Parathyroid adenoma (tissue), 2 donors: Measurements from ENCODE around the gene GNPAT.

Source experiments
- H2AFZ ChIP-seq: fragments of 300-600 bp; sonication (generic); one replicate; pipeline ENCODE4 v1.7.0; 2017; ENCODE audit warnings: antibody characterized with exemption, mild to moderate bottlenecking
- H3K27ac ChIP-seq: fragments of 300-600 bp; sonication (generic); one replicate; pipeline ENCODE4 v1.7.0; 2017
- H3K27me3 ChIP-seq: fragments of 300-600 bp; sonication (generic); one replicate; pipeline ENCODE4 v1.7.0; 2017; ENCODE audit warnings: low read length; ENCODE audit not compliant: control insufficient read depth, insufficient read depth
- H3K36me3 ChIP-seq: fragments of 300-600 bp; sonication (generic); one replicate; pipeline ENCODE4 v1.7.0; 2017; ENCODE audit warnings: low read length; ENCODE audit not compliant: control insufficient read depth, insufficient read depth
- H3K4me1 ChIP-seq: fragments of 300-600 bp; sonication (generic); one replicate; pipeline ENCODE4 v1.7.0; 2017; ENCODE audit warnings: control low read depth
- H3K4me2 ChIP-seq: fragments of 300-600 bp; sonication (generic); one replicate; pipeline ENCODE4 v1.7.0; 2017; ENCODE audit warnings: low read length
- H3K4me3 ChIP-seq: fragments of 300-600 bp; sonication (generic); one replicate; pipeline ENCODE4 v1.7.0; 2017; ENCODE audit warnings: low read depth, low read length
- H3K79me2 ChIP-seq: fragments of 300-600 bp; sonication (generic); one replicate; pipeline ENCODE4 v1.7.0; 2017; ENCODE audit warnings: control low read depth
- H3K9ac ChIP-seq: fragments of 300-600 bp; sonication (generic); one replicate; pipeline ENCODE4 v1.7.0; 2017; ENCODE audit warnings: mild to moderate bottlenecking
- H3K9me3 ChIP-seq: fragments of 300-600 bp; sonication (generic); one replicate; pipeline ENCODE4 v1.7.0; 2017; ENCODE audit warnings: low read length; ENCODE audit not compliant: control insufficient read depth
- CTCF ChIP-seq: fragments of 300-600 bp; sonication (generic); IDR thresholded peaks from one replicate; pipeline ENCODE4 v1.7.0; 2017; ENCODE audit warnings: antibody characterized with exemption, mild to moderate bottlenecking
- donor health status: primary hyperparathyroidism.

GNPAT gene

GRCh38 chr1:231235526-231236207 is 5.3 kb upstream of the GNPAT start:
- Histone ChIP-seq H3K9me3 (no peaks in the 10 kb centered on the region), H3K36me3 (no peaks in the 10 kb centered on the region), H2AFZ (no peak overlapping the region), H3K9ac (no peak overlapping the region), H3K4me3 (no peak overlapping the region), H3K27ac (no peak overlapping the region), H3K79me2 (peaks cover 8% of the 10 kb centered on the region), H3K4me2 (no peak overlapping the region), H3K4me1 (peaks cover 4% of the 10 kb centered on the region), H3K27me3 (no peaks in the 10 kb centered on the region)
- TF ChIP-seq CTCF = no peak

GRCh38 chr1:231236208-231236591 is 4.8 kb upstream of the GNPAT start:
- Histone ChIP-seq H3K4me3 (no peak overlapping the region), H3K36me3 (no peaks in the 10 kb centered on the region), H3K4me1 (peaks cover 4% of the 10 kb centered on the region), H3K27me3 (no peaks in the 10 kb centered on the region), H3K27ac (no peak overlapping the region), H3K79me2 (peaks cover 8% of the 10 kb centered on the region), H3K9me3 (no peaks in the 10 kb centered on the region), H3K4me2 (no peak overlapping the region), H3K9ac (no peak overlapping the region), H2AFZ (no peak overlapping the region)
- TF ChIP-seq CTCF = no peak

GRCh38 chr1:231236938-231237337 is 4.1 kb upstream of the GNPAT start:
- Histone ChIP-seq H3K9ac (no peak overlapping the region), H3K4me2 (no peak overlapping the region), H3K27me3 (no peaks in the 10 kb centered on the region), H3K4me3 (no peak overlapping the region), H3K4me1 (peaks cover 4% of the 10 kb centered on the region), H3K9me3 (no peaks in the 10 kb centered on the region), H3K36me3 (no peaks in the 10 kb centered on the region), H2AFZ (no peak overlapping the region), H3K27ac (no peak overlapping the region), H3K79me2 (peaks cover 8% of the 10 kb centered on the region)
- TF ChIP-seq CTCF = no peak

GRCh38 chr1:231238298-231238697 is 2.7 kb upstream of the GNPAT start:
- no peaks in the 10 kb centered on the region for H3K36me3 ChIP-seq
- no peaks in the 10 kb centered on the region for H3K27me3 ChIP-seq
- H3K9me3 ChIP-seq = no peaks in the 10 kb centered on the region
- H3K27ac ChIP-seq = no peak overlapping the region
- no peak overlapping the region for H3K4me2 ChIP-seq
- peaks cover 14% of the 10 kb centered on the region for H3K79me2 ChIP-seq
- no peak for TF ChIP-seq CTCF
- no peak overlapping the region for H3K9ac ChIP-seq
- no peak overlapping the region for H2AFZ ChIP-seq
- no peak overlapping the region for H3K4me3 ChIP-seq
- peaks cover 4% of the 10 kb centered on the region for H3K4me1 ChIP-seq

- Histone ChIP-seq H2AFZ (peak overlapping the region; percentile 62), H3K9me3 (no peaks in the 10 kb centered on the region), H3K79me2 (peaks cover 11% of the 10 kb centered on the region), H3K4me2 (peak overlapping the region; percentile 66), H3K27me3 (no peaks in the 10 kb centered on the region), H3K9ac (no peak overlapping the region), H3K27ac (peak overlapping the region; percentile 43), H3K4me1 (peaks cover 4% of the 10 kb centered on the region), H3K4me3 (peak overlapping the region; percentile 76), H3K36me3 (no peaks in the 10 kb centered on the region)
- no peak for TF ChIP-seq CTCF
These were observed 505 bp upstream of the GNPAT start for GRCh38 chr1:231240531-231240882.
